ENCODE measurements around the gene AGTPBP1. TPM values are rescaled to one million over a fixed set of nuclear protein-coding genes. Genes with fewer than 3 reads are reported as not detected.

The AGTPBP1 gene
- total RNA-seq, 1 donor from 2014 or later = 18.0 TPM

- DNase-seq (ENCODE audit: extremely low spot score, unreplicated experiment) = no peak
- TF ChIP-seq, protein P1, sequence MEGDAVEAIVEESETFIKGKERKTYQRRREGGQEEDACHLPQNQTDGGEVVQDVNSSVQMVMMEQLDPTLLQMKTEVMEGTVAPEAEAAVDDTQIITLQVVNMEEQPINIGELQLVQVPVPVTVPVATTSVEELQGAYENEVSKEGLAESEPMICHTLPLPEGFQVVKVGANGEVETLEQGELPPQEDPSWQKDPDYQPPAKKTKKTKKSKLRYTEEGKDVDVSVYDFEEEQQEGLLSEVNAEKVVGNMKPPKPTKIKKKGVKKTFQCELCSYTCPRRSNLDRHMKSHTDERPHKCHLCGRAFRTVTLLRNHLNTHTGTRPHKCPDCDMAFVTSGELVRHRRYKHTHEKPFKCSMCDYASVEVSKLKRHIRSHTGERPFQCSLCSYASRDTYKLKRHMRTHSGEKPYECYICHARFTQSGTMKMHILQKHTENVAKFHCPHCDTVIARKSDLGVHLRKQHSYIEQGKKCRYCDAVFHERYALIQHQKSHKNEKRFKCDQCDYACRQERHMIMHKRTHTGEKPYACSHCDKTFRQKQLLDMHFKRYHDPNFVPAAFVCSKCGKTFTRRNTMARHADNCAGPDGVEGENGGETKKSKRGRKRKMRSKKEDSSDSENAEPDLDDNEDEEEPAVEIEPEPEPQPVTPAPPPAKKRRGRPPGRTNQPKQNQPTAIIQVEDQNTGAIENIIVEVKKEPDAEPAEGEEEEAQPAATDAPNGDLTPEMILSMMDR (IDR thresholded peaks at IDR 0.05) = peak; percentile 9
- Mint-ChIP-seq H3K36me3 (ENCODE audit: unreplicated experiment) (peaks cover 7% of the 10 kb centered on the region), H3K9me3 (ENCODE audit: unreplicated experiment) (peaks cover 4% of the 10 kb centered on the region), H3K4me1 (ENCODE audit: unreplicated experiment) (peaks cover 2% of the 10 kb centered on the region), H3K4me3 (ENCODE audit: unreplicated experiment) (no peak overlapping the region), H3K27ac (ENCODE audit: unreplicated experiment) (no peak overlapping the region), H3K27me3 (ENCODE audit: unreplicated experiment) (no peaks in the 10 kb centered on the region)
These were observed 25.5 kb downstream of the AGTPBP1 start for GRCh38 chr9:85716031-85716877.

DNA sequence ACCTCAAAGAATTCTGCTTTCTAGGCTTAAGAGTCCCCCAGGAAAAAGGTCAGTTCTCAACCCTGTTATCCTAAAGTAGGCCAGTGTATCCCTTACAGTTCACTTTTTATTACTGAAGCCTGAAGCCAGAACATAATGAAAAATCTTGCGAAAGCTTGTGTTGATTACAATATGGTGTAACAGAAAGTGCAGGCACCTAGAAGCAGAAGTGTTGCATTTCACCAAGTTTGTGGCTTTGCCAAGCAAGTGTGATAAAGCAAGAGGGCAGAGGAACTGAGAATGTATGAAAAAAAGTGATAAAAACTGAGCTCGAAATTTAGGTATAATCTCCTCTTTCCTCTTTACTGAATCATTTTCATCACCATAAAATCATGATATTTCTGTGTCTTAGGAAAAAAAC, 26.2 kb downstream of the AGTPBP1 start:
- Mint-ChIP-seq H3K36me3 (ENCODE audit: unreplicated experiment) (peaks cover 7% of the 10 kb centered on the region), H3K27me3 (ENCODE audit: unreplicated experiment) (no peaks in the 10 kb centered on the region), H3K27ac (ENCODE audit: unreplicated experiment) (no peak overlapping the region), H3K4me3 (ENCODE audit: unreplicated experiment) (no peak overlapping the region), H3K4me1 (ENCODE audit: unreplicated experiment) (peaks cover 2% of the 10 kb centered on the region), H3K9me3 (ENCODE audit: unreplicated experiment) (peaks cover 3% of the 10 kb centered on the region)
- DNase-seq (ENCODE audit: extremely low spot score, unreplicated experiment) = no peak
- TF ChIP-seq, protein P1 (IDR thresholded peaks at IDR 0.05) = no peak

- DNase-seq (ENCODE audit: extremely low spot score, unreplicated experiment) = no peak
- H3K4me1 Mint-ChIP-seq (ENCODE audit: unreplicated experiment) = peaks cover 2% of the 10 kb centered on the region
- peaks cover 14% of the 10 kb centered on the region for H3K9me3 Mint-ChIP-seq (ENCODE audit: unreplicated experiment)
- no peak overlapping the region for H3K27ac Mint-ChIP-seq (ENCODE audit: unreplicated experiment)
- TF ChIP-seq, protein P1 (IDR thresholded peaks at IDR 0.05) = no peak
- no peaks in the 10 kb centered on the region for H3K27me3 Mint-ChIP-seq (ENCODE audit: unreplicated experiment)
- no peak overlapping the region for H3K4me3 Mint-ChIP-seq (ENCODE audit: unreplicated experiment)
- peaks cover 17% of the 10 kb centered on the region for H3K36me3 Mint-ChIP-seq (ENCODE audit: unreplicated experiment)
These were observed 27.9 kb downstream of the AGTPBP1 start for GRCh38 chr9:85713897-85714296.

DNA sequence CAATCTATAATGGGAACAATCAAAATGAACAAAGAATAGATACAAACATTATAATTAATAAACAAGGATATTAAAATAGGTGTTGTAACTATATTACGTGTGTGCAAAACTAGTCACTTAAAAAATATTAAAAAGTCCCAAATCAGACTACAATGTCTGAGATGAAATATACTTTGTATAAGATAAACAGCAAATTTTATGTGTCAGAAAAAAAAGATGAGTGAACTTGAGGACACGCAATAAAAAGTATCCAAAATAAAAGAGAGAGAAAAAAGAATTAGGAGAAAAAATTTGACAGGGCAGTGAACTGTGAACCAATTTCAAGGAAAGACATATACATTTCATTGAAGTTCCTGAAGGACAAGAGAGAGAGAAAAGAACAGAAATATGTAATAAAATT, 37.0 kb downstream of the AGTPBP1 start:
- Mint-ChIP-seq H3K4me1 (ENCODE audit: unreplicated experiment) (no peaks in the 10 kb centered on the region), H3K27ac (ENCODE audit: unreplicated experiment) (no peak overlapping the region), H3K36me3 (ENCODE audit: unreplicated experiment) (peaks cover 17% of the 10 kb centered on the region), H3K27me3 (ENCODE audit: unreplicated experiment) (no peaks in the 10 kb centered on the region), H3K4me3 (ENCODE audit: unreplicated experiment) (no peak overlapping the region), H3K9me3 (ENCODE audit: unreplicated experiment) (peaks cover 12% of the 10 kb centered on the region)
- no peak for DNase-seq (ENCODE audit: extremely low spot score, unreplicated experiment)
- TF ChIP-seq, protein P1 (IDR thresholded peaks at IDR 0.05) = no peak

- Mint-ChIP-seq H3K4me1 (ENCODE audit: unreplicated experiment) (peaks cover under 1% of the 10 kb centered on the region), H3K36me3 (ENCODE audit: unreplicated experiment) (peaks cover 8% of the 10 kb centered on the region), H3K27ac (ENCODE audit: unreplicated experiment) (no peak overlapping the region), H3K9me3 (ENCODE audit: unreplicated experiment) (no peaks in the 10 kb centered on the region), H3K27me3 (ENCODE audit: unreplicated experiment) (no peaks in the 10 kb centered on the region), H3K4me3 (ENCODE audit: unreplicated experiment) (no peak overlapping the region)
- no peak for DNase-seq (ENCODE audit: extremely low spot score, unreplicated experiment)
- TF ChIP-seq, protein P1 (IDR thresholded peaks at IDR 0.05) = no peak
These were observed 38.4 kb downstream of the AGTPBP1 start for GRCh38 chr9:85703398-85703797.
